ENCODE results near the gene STAMBP. TPM values are rescaled to one million over a fixed set of nuclear protein-coding genes. Genes with fewer than 3 reads are reported as not detected.
"Not testable (repeated sequence)": the region's sequence is repeated elsewhere in the genome, so short reads cannot be mapped to it uniquely, and the experiment has no call there.

Gene STAMBP
- 100 to 1,000 TPM; 101 to 107 TPM for total RNA-seq

- Mint-ChIP-seq H3K4me1 (ENCODE audit: low read depth) (peaks cover 63% of the 10 kb centered on the region), H3K27ac (peak within 1 kb of the TSS; percentile 98), H3K27me3 (ENCODE audit: low read depth) (no peaks in the 10 kb centered on the region), H3K36me3 (ENCODE audit: insufficient read depth in 2 of 2) (peaks cover 7 to 18% of the 10 kb centered on the region in 2 donors), H3K4me3 (peak within 1 kb of the TSS; percentile 90 to 98), H3K9me3 (no peaks in the 10 kb centered on the region)
- ATAC-seq (replicated peaks in 1 of 2) (peak; percentile 76 to 77), DNase-seq (peak; percentile 89 to 90)
Observed at GRCh38 chr2:73828818-73829570, at the start of gene STAMBP. Gene STAMBP (plus strand): TSS chr2:73828961. CDS start chr2:73830857, 1,896 bp downstream.

GRCh38 chr2:73779467-73780236, 49.1 kb upstream of the STAMBP start, which contains the start of gene DUSP11:
Gene DUSP11 (minus strand): TSS chr2:73780103. CDS start chr2:73779974, 129 bp downstream.
- ATAC-seq (replicated peaks in 1 of 2) (peak; percentile 97 to 99), DNase-seq (peak; percentile 96 to 97)
- Mint-ChIP-seq H3K4me1 (ENCODE audit: low read depth) (peaks cover 17% of the 10 kb centered on the region), H3K27ac (peak within 1 kb of the TSS; percentile 97), H3K36me3 (ENCODE audit: insufficient read depth in 2 of 2) (peaks cover 9 to 15% of the 10 kb centered on the region in 2 donors), H3K27me3 (ENCODE audit: low read depth) (no peaks in the 10 kb centered on the region), H3K9me3 (no peaks in the 10 kb centered on the region), H3K4me3 (peak within 1 kb of the TSS; percentile 97)

GRCh38 chr2:73780237-73780582, 48.6 kb upstream of the STAMBP start:
- Mint-ChIP-seq H3K27ac (peak overlapping the region; percentile 97), H3K27me3 (ENCODE audit: low read depth) (no peaks in the 10 kb centered on the region), H3K36me3 (ENCODE audit: insufficient read depth in 2 of 2) (peaks cover 9 to 15% of the 10 kb centered on the region in 2 donors), H3K9me3 (no peaks in the 10 kb centered on the region), H3K4me1 (ENCODE audit: low read depth) (peaks cover 17% of the 10 kb centered on the region), H3K4me3 (peak overlapping the region; percentile 97)
- ATAC-seq (replicated peaks in 1 of 2) (no peak), DNase-seq (no peak)

- H3K36me3 Mint-ChIP-seq (ENCODE audit: insufficient read depth in 2 of 2), result not testable (repeated sequence)
Observed at GRCh38 chr2:73783402-73783801, 45.4 kb upstream of the STAMBP start.

GRCh38 chr2:73783883-73784282, 44.9 kb upstream of the STAMBP start, which contains the start of gene C2orf78:
Gene C2orf78 (plus strand): TSS chr2:73784183. CDS start chr2:73784310, 127 bp downstream.
- not testable (repeated sequence) for H3K4me3 Mint-ChIP-seq; DNase-seq; H3K9me3 Mint-ChIP-seq; H3K27me3 Mint-ChIP-seq (ENCODE audit: low read depth); H3K36me3 Mint-ChIP-seq (ENCODE audit: insufficient read depth in 2 of 2); H3K27ac Mint-ChIP-seq; H3K4me1 Mint-ChIP-seq (ENCODE audit: low read depth); ATAC-seq (replicated peaks in 1 of 2)

More at GRCh38 chr2:73783402-73783801, 45.4 kb upstream of the STAMBP start:
- not testable (repeated sequence) for DNase-seq; H3K27me3 Mint-ChIP-seq (ENCODE audit: low read depth); H3K4me3 Mint-ChIP-seq; ATAC-seq (replicated peaks in 1 of 2); H3K9me3 Mint-ChIP-seq; H3K27ac Mint-ChIP-seq
- peaks cover 13% of the 10 kb centered on the region for H3K4me1 Mint-ChIP-seq (ENCODE audit: low read depth)

- Mint-ChIP-seq H3K4me1 (ENCODE audit: low read depth) (no peaks in the 10 kb centered on the region), H3K27ac (no peak overlapping the region), H3K9me3 (no peaks in the 10 kb centered on the region), H3K36me3 (ENCODE audit: insufficient read depth in 2 of 2) (no peaks in the 10 kb centered on the region), H3K27me3 (ENCODE audit: low read depth) (peaks cover 20% of the 10 kb centered on the region), H3K4me3 (no peak overlapping the region)
- ATAC-seq (replicated peaks in 1 of 2), result no peak
- no peak for DNase-seq
Observed at GRCh38 chr2:73811878-73812277, 16.9 kb upstream of the STAMBP start.

- no peak for DNase-seq
- no peak overlapping the region for H3K27ac Mint-ChIP-seq
- H3K36me3 Mint-ChIP-seq (ENCODE audit: insufficient read depth in 2 of 2), result no peaks in the 10 kb centered on the region
- H3K27me3 Mint-ChIP-seq (ENCODE audit: low read depth), result peaks cover 20% of the 10 kb centered on the region
- H3K4me3 Mint-ChIP-seq, result no peak overlapping the region
- ATAC-seq (replicated peaks in 1 of 2), result no peak
- H3K4me1 Mint-ChIP-seq (ENCODE audit: low read depth), result no peaks in the 10 kb centered on the region
- H3K9me3 Mint-ChIP-seq, result no peaks in the 10 kb centered on the region
Observed at GRCh38 chr2:73812635-73813034, 16.1 kb upstream of the STAMBP start.

- Mint-ChIP-seq H3K27ac (no peak overlapping the region), H3K4me1 (ENCODE audit: low read depth) (peaks cover 29% of the 10 kb centered on the region), H3K9me3 (no peaks in the 10 kb centered on the region)
Observed at GRCh38 chr2:73818296-73818695, 10.5 kb upstream of the STAMBP start.

GRCh38 chr2:73821227-73821626, 7.5 kb upstream of the STAMBP start:
- peak; percentile 89 to 93 for ATAC-seq (replicated peaks in 1 of 2)
- Mint-ChIP-seq H3K9me3 (no peaks in the 10 kb centered on the region), H3K4me1 (ENCODE audit: low read depth) (peaks cover 38% of the 10 kb centered on the region), H3K36me3 (ENCODE audit: insufficient read depth in 2 of 2) (no peaks in the 10 kb centered on the region), H3K27ac (peak overlapping the region; percentile 47), H3K27me3 (ENCODE audit: low read depth) (peaks cover 22% of the 10 kb centered on the region), H3K4me3 (peak overlapping the region; percentile 72 to 73)
- DNase-seq, result peak; percentile 68

More at GRCh38 chr2:73818296-73818695, 10.5 kb upstream of the STAMBP start:
- Mint-ChIP-seq H3K27me3 (ENCODE audit: low read depth) (peaks cover 42% of the 10 kb centered on the region), H3K4me3 (no peak overlapping the region), H3K36me3 (ENCODE audit: insufficient read depth in 2 of 2) (no peaks in the 10 kb centered on the region)
- ATAC-seq (replicated peaks in 1 of 2) (no peak), DNase-seq (no peak)

- Mint-ChIP-seq H3K4me1 (ENCODE audit: low read depth) (peaks cover 38% of the 10 kb centered on the region), H3K4me3 (peak overlapping the region; percentile 72 to 73), H3K27ac (peak overlapping the region; percentile 47), H3K27me3 (ENCODE audit: low read depth) (peaks cover 22% of the 10 kb centered on the region), H3K9me3 (no peaks in the 10 kb centered on the region), H3K36me3 (ENCODE audit: insufficient read depth in 2 of 2) (no peaks in the 10 kb centered on the region)
- ATAC-seq (replicated peaks in 1 of 2) (peak; percentile 39 to 47), DNase-seq (no peak)
Observed at GRCh38 chr2:73821669-73822068, 7.1 kb upstream of the STAMBP start.

GRCh38 chr2:73822276-73822675, 6.5 kb upstream of the STAMBP start:
- peaks cover 22% of the 10 kb centered on the region for H3K27me3 Mint-ChIP-seq (ENCODE audit: low read depth)
- no peaks in the 10 kb centered on the region for H3K9me3 Mint-ChIP-seq
- no peaks in the 10 kb centered on the region for H3K36me3 Mint-ChIP-seq (ENCODE audit: insufficient read depth in 2 of 2)
- H3K27ac Mint-ChIP-seq, result peak overlapping the region; percentile 47
- peaks cover 42% of the 10 kb centered on the region for H3K4me1 Mint-ChIP-seq (ENCODE audit: low read depth)
- DNase-seq, result peak in 1 of 2 donors; percentile 9
- H3K4me3 Mint-ChIP-seq, result peak overlapping the region; percentile 72 to 73
- ATAC-seq (replicated peaks in 1 of 2), result peak; percentile 73 to 74

- Mint-ChIP-seq H3K27ac (no peak overlapping the region), H3K27me3 (ENCODE audit: low read depth) (peaks cover 22% of the 10 kb centered on the region), H3K9me3 (no peaks in the 10 kb centered on the region), H3K4me1 (ENCODE audit: low read depth) (peaks cover 49% of the 10 kb centered on the region), H3K36me3 (ENCODE audit: insufficient read depth in 2 of 2) (no peaks in the 10 kb centered on the region), H3K4me3 (no peak overlapping the region)
- DNase-seq (no peak), ATAC-seq (replicated peaks in 1 of 2) (no peak)
Observed at GRCh38 chr2:73822991-73823390, 5.8 kb upstream of the STAMBP start.

GRCh38 chr2:73823416-73823815, 5.3 kb upstream of the STAMBP start:
- Mint-ChIP-seq H3K9me3 (no peaks in the 10 kb centered on the region), H3K4me1 (ENCODE audit: low read depth) (peaks cover 53% of the 10 kb centered on the region), H3K4me3 (no peak overlapping the region), H3K27me3 (ENCODE audit: low read depth) (peaks cover 22% of the 10 kb centered on the region), H3K36me3 (ENCODE audit: insufficient read depth in 2 of 2) (no peaks in the 10 kb centered on the region), H3K27ac (no peak overlapping the region)
- DNase-seq (no peak), ATAC-seq (replicated peaks in 1 of 2) (no peak)

Measured in activated T-cell treated with anti-CD3 and anti-CD28 coated beads, Interleukin-2, amount 50 U/mL, for 72 hours (primary cell).